Naive thymus-derived CD4-positive, alpha-beta T cell (primary cell): ENCODE measurements around the gene MTHFD1. TPM values are rescaled to one million over a fixed set of nuclear protein-coding genes. Genes with fewer than 3 reads are reported as not detected.

ENCODE experiments used
- ATAC-seq: fragments of 150-1000 bp; cut with Tn5 transposase; 2 replicates; pipeline ENCODE4 v1.10.0; 2021; ENCODE audit warnings: mild to moderate bottlenecking, moderate library complexity
- CTCF ChIA-PET: fragments of 350-600 bp; sonication (Branson Sonifier 250); formaldehyde crosslinking; loops from one replicate; lab custom pipeline; 2021; ENCODE audit warnings: antibody characterized with exemption; lab: Charles Lee
- POLR2A ChIA-PET: fragments of 350-600 bp; sonication (Branson Sonifier 250); formaldehyde crosslinking; loops from one replicate; lab custom pipeline; 2021; ENCODE audit warnings: antibody characterized with exemption, inconsistent platforms; lab: Charles Lee
- DNase-seq, 9 donors: peaks; one replicate each; pipeline versions ENCODE4 v3.0.0 to v3.0.0-alpha.2; 2020 to 2022; ENCODE audit warnings: mixed read lengths in 1 of 9
- H3K27ac ChIP-seq: one replicate; pipeline ENCODE4 v1.7.0; 2013; ENCODE audit warnings: mild to moderate bottlenecking, low read depth, low read length, moderate library complexity
- H3K27me3 ChIP-seq, 2 donors: one replicate each; pipeline ENCODE4 v1.7.0; 2013; ENCODE audit warnings: low read length in 2 of 2, mild to moderate bottlenecking in 2 of 2, moderate library complexity in 2 of 2; ENCODE audit not compliant: control insufficient read depth in 2 of 2, insufficient read depth in 2 of 2
- H3K36me3 ChIP-seq, 3 experiments: 1 replicate in 2 of 3; 2 replicates in 1 of 3; pipeline ENCODE4 v1.7.0; 2013; ENCODE audit warnings: low read length in 3 of 3, mild to moderate bottlenecking in 3 of 3, moderate library complexity in 1 of 3; ENCODE audit not compliant: insufficient read depth in 3 of 3, control insufficient read depth in 2 of 3
- H3K4me1 ChIP-seq, 2 donors: one replicate each; pipeline ENCODE4 v1.7.0; 2013; ENCODE audit warnings: low read length in 2 of 2, mild to moderate bottlenecking in 2 of 2, moderate library complexity in 1 of 2; ENCODE audit not compliant: control insufficient read depth in 2 of 2, insufficient read depth in 2 of 2
- H3K4me3 ChIP-seq: 2 replicates; pipeline ENCODE4 v1.7.0; 2013; ENCODE audit warnings: mild to moderate bottlenecking, low read length
- H3K9me3 ChIP-seq, 3 experiments: 1 replicate in 2 of 3; 2 replicates in 1 of 3; pipeline ENCODE4 v1.7.0; 2013; ENCODE audit warnings: low read length in 3 of 3; ENCODE audit not compliant: control insufficient read depth in 2 of 3
- H3K27ac Mint-ChIP-seq, 9 donors: one replicate each; pipeline ENCODE4 v1.8.0; 2020 to 2022; ENCODE audit warnings: mixed read lengths in 9 of 9, mild to moderate bottlenecking in 8 of 9, moderate library complexity in 5 of 9, inconsistent platforms in 2 of 9
- H3K27me3 Mint-ChIP-seq, 5 donors: one replicate each; pipeline ENCODE4 v1.8.0; 2021 to 2022; ENCODE audit warnings: mixed read lengths in 5 of 5, mild to moderate bottlenecking in 1 of 5
- H3K36me3 Mint-ChIP-seq, 5 donors: one replicate each; pipeline ENCODE4 v1.8.0; 2020 to 2022; ENCODE audit warnings: mixed read lengths in 5 of 5, mild to moderate bottlenecking in 3 of 5, inconsistent platforms in 1 of 5
- H3K4me1 Mint-ChIP-seq, 7 donors: one replicate each; pipeline ENCODE4 v1.8.0; 2020 to 2022; ENCODE audit warnings: mixed read lengths in 7 of 7, mild to moderate bottlenecking in 3 of 7, inconsistent platforms in 1 of 7
- H3K4me3 Mint-ChIP-seq, 10 donors: one replicate each; pipeline ENCODE4 v1.8.0; 2020 to 2022; ENCODE audit warnings: mild to moderate bottlenecking in 10 of 10, mixed read lengths in 10 of 10, moderate library complexity in 6 of 10, inconsistent platforms in 2 of 10
- H3K9me3 Mint-ChIP-seq, 11 donors: one replicate each; pipeline ENCODE4 v1.8.0; 2020 to 2022; ENCODE audit warnings: mixed read lengths in 11 of 11, mild to moderate bottlenecking in 4 of 11, inconsistent platforms in 1 of 11, moderate library complexity in 1 of 11
- intact Hi-C, 2 donors: fragments of 100-400 bp; cut with micrococcal nuclease; formaldehyde crosslinking; loops; one replicate each; pipeline ENCODE4 v1.15.1; 2023
- polyA plus RNA-seq, 2 donors: library from polyadenylated mRNA; unstranded; fragments of 300-500 nt; fragmentation: Illumina TruSeq; gene quantifications; one replicate each; pipeline ENCODE4 v1.2.3, GENCODE V29; 2021
- total RNA-seq, 6 experiments: library from RNA in 5 of 6; stranded (reverse) in 5 of 6; gene quantifications; 1 replicate in 5 of 6; 2 replicates in 1 of 6; pipeline ENCODE4 v1.2.3 and lab custom pipeline; 2021 to 2026

The MTHFD1 gene
- total and polyA plus RNA-seq, 7 experiments from 2014 or later, result 28.0 to 189 (median 30.9) TPM

DNA sequence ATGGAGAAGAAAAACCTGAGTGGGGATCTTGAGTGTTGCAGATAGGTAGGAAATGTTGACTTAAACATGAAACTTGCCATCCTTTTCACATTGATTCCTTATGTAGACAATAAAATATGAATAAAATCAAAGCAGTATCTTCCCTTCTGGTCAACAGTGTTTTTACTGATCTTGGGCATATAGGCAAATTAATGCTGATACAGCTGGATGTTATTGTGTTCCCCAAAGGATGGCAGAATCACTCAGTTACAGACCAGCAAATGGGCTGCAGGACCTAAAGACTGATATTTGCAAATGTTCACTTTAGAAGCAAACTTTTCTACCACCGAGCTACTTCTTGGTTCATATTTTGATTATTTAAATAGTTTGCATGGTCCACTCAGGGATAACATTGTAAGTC is 33.9 kb downstream of the MTHFD1 start:
- Mint-ChIP-seq H3K4me1 (peaks cover 0 to 4% (median 0%) of the 10 kb centered on the region in 7 donors), H3K4me3 (no peak overlapping the region), H3K36me3 (peaks cover 8 to 66% (median 29%) of the 10 kb centered on the region in 5 donors), H3K27me3 (no peaks in the 10 kb centered on the region), H3K27ac (no peak overlapping the region), H3K9me3 (no peaks in the 10 kb centered on the region)
- ATAC-seq, result no peak
- Histone ChIP-seq H3K27me3 (no peaks in the 10 kb centered on the region), H3K4me3 (no peak overlapping the region), H3K27ac (no peak overlapping the region), H3K9me3 (no peaks in the 10 kb centered on the region), H3K4me1 (no peaks in the 10 kb centered on the region), H3K36me3 (peaks cover 6 to 60% (median 13%) of the 10 kb centered on the region in 3 experiments)
- no peak for DNase-seq
- intact Hi-C loops, result no loop called here
- POLR2A ChIA-PET, result no interaction called here
- CTCF ChIA-PET, result interaction anchor here (1.3 kb wide), 1 partner anchor 8 kb away, joined by 7 read pairs; no protein-coding TSS in a partner anchor

DNA sequence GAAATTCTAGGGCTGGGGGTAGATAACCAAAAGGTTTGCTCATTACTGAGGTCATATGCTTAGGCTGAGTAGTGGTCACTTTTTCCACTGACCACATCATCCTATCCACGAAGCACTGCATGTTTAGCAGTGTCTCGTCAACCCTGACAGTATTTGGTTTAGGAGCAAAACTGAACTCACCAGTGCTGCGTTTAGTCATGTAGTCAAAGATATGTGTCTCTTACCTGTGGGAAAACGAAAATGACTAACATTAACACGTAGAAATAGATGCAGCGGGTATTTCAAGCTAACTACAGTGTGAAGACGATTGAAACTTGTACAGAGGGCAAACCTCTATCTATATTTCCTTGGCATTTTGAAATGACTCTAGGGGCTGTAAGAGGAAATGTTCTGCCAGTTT is 34.6 kb downstream of the MTHFD1 start:
- Mint-ChIP-seq H3K27me3 (no peaks in the 10 kb centered on the region), H3K36me3 (peaks cover 4 to 66% (median 29%) of the 10 kb centered on the region in 5 donors), H3K4me3 (no peak overlapping the region), H3K4me1 (peaks cover 0 to 4% (median 0%) of the 10 kb centered on the region in 7 donors), H3K9me3 (no peaks in the 10 kb centered on the region), H3K27ac (peak overlapping the region in 1 of 9 donors; percentile 31)
- ATAC-seq (no peak), DNase-seq (no peak)
- H3K4me3 ChIP-seq, result no peak overlapping the region
- POLR2A ChIA-PET, result no interaction called here
- H3K27ac ChIP-seq, result no peak overlapping the region
- CTCF ChIA-PET, result interaction anchor here (0.7 to 1.1 kb wide), 3 partner anchors 14 to 72 kb away, joined by 3 to 6 read pairs (median 5); no protein-coding TSS in a partner anchor
- no peaks in the 10 kb centered on the region for H3K9me3 ChIP-seq
- intact Hi-C loops, result no loop called here
- H3K36me3 ChIP-seq, result peaks cover 6 to 61% (median 13%) of the 10 kb centered on the region in 3 experiments
- H3K27me3 ChIP-seq, result no peaks in the 10 kb centered on the region
- H3K4me1 ChIP-seq, result no peaks in the 10 kb centered on the region

DNA sequence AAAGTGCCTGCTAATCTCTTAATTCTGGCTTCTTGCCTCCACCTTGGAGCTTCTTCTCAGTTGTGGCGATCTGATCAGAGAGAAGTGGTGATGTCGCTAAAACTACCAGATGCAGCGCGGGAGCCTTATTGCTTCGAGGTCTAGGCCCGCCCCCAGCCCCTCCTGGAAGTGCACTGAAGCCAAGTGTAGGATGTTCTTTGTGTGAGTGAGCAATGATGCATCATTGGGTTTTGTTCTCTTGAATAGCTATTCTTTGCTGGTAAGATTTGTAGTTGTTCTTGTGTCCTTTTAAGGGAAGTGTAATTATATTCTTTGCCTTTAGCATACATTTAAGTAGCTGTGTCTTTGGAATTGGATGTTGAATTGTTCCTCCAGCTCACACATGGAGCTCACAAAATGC is 35.8 kb downstream of the MTHFD1 start:
- Histone ChIP-seq H3K9me3 (no peaks in the 10 kb centered on the region), H3K4me3 (no peak overlapping the region), H3K36me3 (peaks cover 6 to 53% (median 9%) of the 10 kb centered on the region in 3 experiments), H3K27ac (no peak overlapping the region), H3K4me1 (no peaks in the 10 kb centered on the region), H3K27me3 (no peaks in the 10 kb centered on the region)
- no peaks in the 10 kb centered on the region for H3K27me3 Mint-ChIP-seq
- H3K4me3 Mint-ChIP-seq, result no peak overlapping the region
- H3K27ac Mint-ChIP-seq, result no peak overlapping the region
- ChIA-PET CTCF (interaction anchor here (0.6 to 1.1 kb wide), 2 partner anchors 54 to 160 kb away, joined by 3 read pairs; no protein-coding TSS in a partner anchor), POLR2A (interaction anchor here (0.6 kb wide), 1 partner anchor 1047 kb away, joined by 6 read pairs; no protein-coding TSS in a partner anchor)
- ATAC-seq (no peak), DNase-seq (no peak)
- no peaks in the 10 kb centered on the region for H3K9me3 Mint-ChIP-seq
- peaks cover 4 to 68% (median 29%) of the 10 kb centered on the region in 5 donors for H3K36me3 Mint-ChIP-seq
- intact Hi-C loops, result no loop called here
- H3K4me1 Mint-ChIP-seq, result peaks cover 0 to 4% (median 0%) of the 10 kb centered on the region in 7 donors

DNA sequence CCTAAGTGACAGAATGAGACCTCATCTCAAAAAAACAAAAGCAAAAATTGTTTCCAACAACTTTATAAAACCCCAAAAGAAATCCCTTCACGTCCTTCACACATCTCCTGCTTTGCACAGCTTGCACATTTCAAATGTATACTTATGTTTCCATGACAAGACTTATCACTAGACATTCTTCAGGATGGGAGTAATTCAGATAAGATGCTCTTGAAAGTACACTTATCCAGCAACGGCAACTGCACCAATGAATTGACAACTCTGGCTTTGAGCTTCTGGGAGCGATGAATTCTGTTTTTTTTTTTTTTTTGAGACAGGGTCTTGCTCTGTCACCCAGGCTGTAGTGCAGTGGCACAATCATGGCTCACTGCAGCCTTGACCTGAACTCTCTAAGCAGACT is 46.4 kb downstream of the MTHFD1 start:
- Histone ChIP-seq H3K9me3 (no peaks in the 10 kb centered on the region), H3K27me3 (no peaks in the 10 kb centered on the region), H3K36me3 (peaks cover 0 to 32% (median 0%) of the 10 kb centered on the region in 3 experiments), H3K4me1 (no peaks in the 10 kb centered on the region), H3K4me3 (no peak overlapping the region), H3K27ac (no peak overlapping the region)
- Mint-ChIP-seq H3K4me3 (no peak overlapping the region), H3K36me3 (peaks cover 7 to 49% (median 28%) of the 10 kb centered on the region in 5 donors), H3K27me3 (no peaks in the 10 kb centered on the region), H3K9me3 (no peaks in the 10 kb centered on the region), H3K27ac (no peak overlapping the region), H3K4me1 (peaks cover 0 to 18% (median 0%) of the 10 kb centered on the region in 7 donors)
- DNase-seq (no peak), ATAC-seq (no peak)
- CTCF ChIA-PET, result interaction anchor here (1.3 to 1.8 kb wide), 2 partner anchors 44 to 76 kb away, joined by 3 to 7 read pairs; no protein-coding TSS in a partner anchor
- POLR2A ChIA-PET, result interaction anchor here (1.1 kb wide), 1 partner anchor 11 kb away, joined by 3 read pairs; no protein-coding TSS in a partner anchor
- intact Hi-C loops, result loop anchor here in 1 of 2 donors (5.0 kb wide), 1 partner anchor 33 kb away; the partner anchor contains the start of gene AKAP5

DNA sequence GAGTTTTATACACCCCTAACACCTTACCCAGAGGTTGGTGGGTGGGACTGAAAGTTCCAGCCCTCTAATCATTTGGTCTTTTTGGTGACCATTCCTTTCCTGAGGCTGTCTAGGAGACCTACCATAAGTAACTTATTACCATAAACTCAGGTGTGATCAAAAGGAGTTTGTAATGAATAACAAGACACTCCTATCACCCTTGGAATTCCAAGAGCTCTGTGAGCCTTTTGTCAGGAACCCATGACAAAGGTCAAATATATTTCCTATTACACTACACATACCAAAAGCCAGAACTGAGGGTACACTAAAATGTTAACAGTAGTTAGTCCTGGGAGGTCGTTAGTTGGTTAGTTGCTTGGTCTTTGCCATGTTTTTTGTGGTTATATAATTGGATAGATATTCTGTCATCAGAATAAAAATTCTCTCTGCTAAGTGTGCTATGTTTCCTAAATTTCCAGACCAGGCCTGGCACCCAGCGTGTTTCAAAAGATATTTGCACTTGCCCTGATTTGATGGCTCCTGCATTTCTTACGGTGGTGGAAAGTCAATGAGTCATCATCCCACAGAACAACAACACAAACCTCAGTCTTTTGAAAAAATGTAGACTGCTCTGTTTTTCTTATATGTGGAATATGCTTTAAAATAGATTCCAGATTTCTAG is 50.2 kb downstream of the MTHFD1 start:
- peaks cover 0 to 18% (median 0%) of the 10 kb centered on the region in 7 donors for H3K4me1 Mint-ChIP-seq
- Histone ChIP-seq H3K9me3 (no peaks in the 10 kb centered on the region), H3K27me3 (no peaks in the 10 kb centered on the region), H3K27ac (no peak overlapping the region), H3K4me3 (no peak overlapping the region), H3K4me1 (no peaks in the 10 kb centered on the region), H3K36me3 (peaks cover 0 to 36% (median 0%) of the 10 kb centered on the region in 3 experiments)
- H3K4me3 Mint-ChIP-seq, result peak overlapping the region in 1 of 10 donors; percentile 45
- ChIA-PET CTCF (interaction anchor here (1.4 to 1.7 kb wide), 2 partner anchors 8 to 41 kb away, joined by 4 to 6 read pairs; no protein-coding TSS in a partner anchor), POLR2A (no interaction called here)
- H3K36me3 Mint-ChIP-seq, result peaks cover 10 to 59% (median 33%) of the 10 kb centered on the region in 5 donors
- H3K9me3 Mint-ChIP-seq, result no peaks in the 10 kb centered on the region
- H3K27ac Mint-ChIP-seq, result peak overlapping the region in 2 of 9 donors; percentile 8 to 72
- ATAC-seq, result no peak
- intact Hi-C loops, result no loop called here
- DNase-seq, result no peak
- H3K27me3 Mint-ChIP-seq, result no peaks in the 10 kb centered on the region

DNA sequence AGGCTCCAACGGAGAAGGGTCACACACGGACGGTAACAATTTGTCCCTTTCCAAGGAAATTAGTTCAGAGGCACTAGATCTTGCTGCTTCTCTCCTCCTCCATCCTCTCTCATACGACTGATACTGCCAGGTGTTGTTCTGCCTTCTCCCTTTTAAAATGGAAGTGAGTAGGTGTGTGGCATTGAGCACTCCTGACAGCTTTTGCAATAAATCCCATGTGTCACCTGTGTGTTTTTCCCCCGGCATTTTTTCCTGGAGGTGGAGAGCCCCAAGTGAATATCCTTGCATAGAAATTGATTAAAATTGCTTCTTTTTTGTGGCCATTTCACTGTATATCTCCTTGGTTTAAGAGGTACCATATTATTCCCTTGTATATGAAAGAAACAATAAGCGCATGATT is 51.0 kb downstream of the MTHFD1 start:
- intact Hi-C loops, result no loop called here
- ATAC-seq (no peak), DNase-seq (no peak)
- no peaks in the 10 kb centered on the region for H3K27me3 Mint-ChIP-seq
- H3K4me1 Mint-ChIP-seq, result peaks cover 0 to 19% (median 4%) of the 10 kb centered on the region in 7 donors
- peaks cover 0 to 41% (median 0%) of the 10 kb centered on the region in 3 experiments for H3K36me3 ChIP-seq
- H3K27ac ChIP-seq, result no peak overlapping the region
- H3K4me3 Mint-ChIP-seq, result no peak overlapping the region
- ChIA-PET CTCF (interaction anchor here (1.7 kb wide), 1 partner anchor 9 kb away, joined by 6 read pairs; no protein-coding TSS in a partner anchor), POLR2A (interaction anchor here (0.6 kb wide), 1 partner anchor 13 kb away, joined by 4 read pairs; no protein-coding TSS in a partner anchor)
- no peaks in the 10 kb centered on the region for H3K9me3 Mint-ChIP-seq
- no peaks in the 10 kb centered on the region for H3K27me3 ChIP-seq
- no peaks in the 10 kb centered on the region for H3K4me1 ChIP-seq
- H3K36me3 Mint-ChIP-seq, result peaks cover 14 to 62% (median 29%) of the 10 kb centered on the region in 5 donors
- H3K27ac Mint-ChIP-seq, result peak overlapping the region in 3 of 9 donors; percentile 8 to 72 (median 62)
- H3K4me3 ChIP-seq, result no peak overlapping the region
- no peaks in the 10 kb centered on the region for H3K9me3 ChIP-seq
